Measurements from ENCODE around the gene LAS1L. TPM values are rescaled to one million over a fixed set of nuclear protein-coding genes. Genes with fewer than 3 reads are reported as not detected.

LAS1L gene
- total RNA-seq, 1 donor from 2014 or later, result 18.5 TPM

GRCh38 chrX:65463550-65463949 is 71.0 kb downstream of the LAS1L start:
- TF ChIP-seq, protein P1, sequence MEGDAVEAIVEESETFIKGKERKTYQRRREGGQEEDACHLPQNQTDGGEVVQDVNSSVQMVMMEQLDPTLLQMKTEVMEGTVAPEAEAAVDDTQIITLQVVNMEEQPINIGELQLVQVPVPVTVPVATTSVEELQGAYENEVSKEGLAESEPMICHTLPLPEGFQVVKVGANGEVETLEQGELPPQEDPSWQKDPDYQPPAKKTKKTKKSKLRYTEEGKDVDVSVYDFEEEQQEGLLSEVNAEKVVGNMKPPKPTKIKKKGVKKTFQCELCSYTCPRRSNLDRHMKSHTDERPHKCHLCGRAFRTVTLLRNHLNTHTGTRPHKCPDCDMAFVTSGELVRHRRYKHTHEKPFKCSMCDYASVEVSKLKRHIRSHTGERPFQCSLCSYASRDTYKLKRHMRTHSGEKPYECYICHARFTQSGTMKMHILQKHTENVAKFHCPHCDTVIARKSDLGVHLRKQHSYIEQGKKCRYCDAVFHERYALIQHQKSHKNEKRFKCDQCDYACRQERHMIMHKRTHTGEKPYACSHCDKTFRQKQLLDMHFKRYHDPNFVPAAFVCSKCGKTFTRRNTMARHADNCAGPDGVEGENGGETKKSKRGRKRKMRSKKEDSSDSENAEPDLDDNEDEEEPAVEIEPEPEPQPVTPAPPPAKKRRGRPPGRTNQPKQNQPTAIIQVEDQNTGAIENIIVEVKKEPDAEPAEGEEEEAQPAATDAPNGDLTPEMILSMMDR (IDR thresholded peaks at IDR 0.05), result no peak
- Mint-ChIP-seq H3K4me3 (ENCODE audit: unreplicated experiment) (no peak overlapping the region), H3K4me1 (ENCODE audit: low read depth) (peaks cover 5% of the 10 kb centered on the region), H3K9me3 (ENCODE audit: low read depth) (peaks cover 21% of the 10 kb centered on the region), H3K27ac (ENCODE audit: unreplicated experiment) (peak overlapping the region; percentile 46), H3K27me3 (ENCODE audit: low read depth) (no peaks in the 10 kb centered on the region), H3K36me3 (ENCODE audit: low read depth) (no peaks in the 10 kb centered on the region)
- DNase-seq (ENCODE audit: low spot score), result no peak

Other genes starting within 250 kb of the LAS1L start
- gene MSN, start 132.9 kb upstream of the LAS1L start, total RNA-seq, result 335 to 384 TPM (median 382 TPM) in 3 replicates

All from chondrocyte (in vitro differentiated cells).